ENCODE results near the gene DACT2. TPM values are rescaled to one million over a fixed set of nuclear protein-coding genes. Genes with fewer than 3 reads are reported as not detected.
A peak's percentile ranks its signal among the peaks of the same experiment; 100 is the strongest.

Gene DACT2
- total RNA-seq, 3 donors from 2014 or later: 1.2 to 3.4 (median 1.5) TPM

GRCh38 chr6:168280020-168280898, 39.3 kb downstream of the DACT2 start:
- intact Hi-C loops (cut with DNase I, micrococcal nuclease): no loop called here
- Histone ChIP-seq H3K36me3 (ENCODE audit: low read depth) (no peaks in the 10 kb centered on the region), H3K4me1 (ENCODE audit: low read depth) (no peaks in the 10 kb centered on the region), H3K9me3 (no peaks in the 10 kb centered on the region), H3K4me3 (no peak overlapping the region)
- no peak for TF ChIP-seq CTCF (IDR thresholded peaks at IDR 0.05)
- no peak for DNase-seq
- ATAC-seq: no peak

GRCh38 chr6:168279403-168279935, 40.1 kb downstream of the DACT2 start:
- Histone ChIP-seq H3K9me3 (no peaks in the 10 kb centered on the region), H3K4me3 (no peak overlapping the region), H3K4me1 (ENCODE audit: low read depth) (peaks cover 5% of the 10 kb centered on the region), H3K36me3 (ENCODE audit: low read depth) (no peaks in the 10 kb centered on the region)
- ATAC-seq (no peak), DNase-seq (no peak)
- TF ChIP-seq CTCF (IDR thresholded peaks at IDR 0.05): no peak
- intact Hi-C loops (cut with DNase I, micrococcal nuclease): no loop called here

GRCh38 chr6:168278904-168279303, 40.7 kb downstream of the DACT2 start:
- H3K4me3 ChIP-seq: no peak overlapping the region
- TF ChIP-seq CTCF (IDR thresholded peaks at IDR 0.05): no peak
- ATAC-seq (peak; percentile 49), DNase-seq (peak in 2 of 3 donors; percentile 57 to 59)
- intact Hi-C loops (cut with DNase I, micrococcal nuclease): no loop called here
- H3K9me3 ChIP-seq: no peaks in the 10 kb centered on the region
- no peaks in the 10 kb centered on the region for H3K36me3 ChIP-seq (ENCODE audit: low read depth)
- peaks cover 6% of the 10 kb centered on the region for H3K4me1 ChIP-seq (ENCODE audit: low read depth)

DNA sequence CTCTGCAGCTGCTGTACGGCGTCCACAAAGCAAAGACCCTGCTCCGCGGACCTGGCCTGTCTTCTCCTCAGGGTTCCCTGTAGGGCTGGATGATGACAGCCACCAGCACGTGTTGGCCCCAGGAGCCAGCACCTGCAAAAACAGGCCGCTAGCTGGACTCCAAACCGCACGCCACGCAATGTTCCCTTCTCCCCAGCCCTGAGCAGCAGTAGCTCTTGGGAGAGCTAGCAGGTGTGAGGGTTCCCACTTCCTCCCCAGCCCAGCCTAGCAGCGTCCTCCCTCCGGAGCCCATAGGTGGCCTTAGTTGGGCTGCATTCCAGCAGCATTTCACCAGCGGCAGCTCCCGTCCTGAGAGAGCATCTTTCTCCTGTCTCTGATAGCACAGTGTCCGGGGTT, 42.3 kb downstream of the DACT2 start:
- no peaks in the 10 kb centered on the region for H3K9me3 ChIP-seq
- no peaks in the 10 kb centered on the region for H3K36me3 ChIP-seq (ENCODE audit: low read depth)
- DNase-seq (no peak), ATAC-seq (no peak)
- H3K4me1 ChIP-seq (ENCODE audit: low read depth): peaks cover 15% of the 10 kb centered on the region
- TF ChIP-seq CTCF (IDR thresholded peaks at IDR 0.05): no peak
- H3K4me3 ChIP-seq: no peak overlapping the region
- intact Hi-C loops (cut with DNase I, micrococcal nuclease): no loop called here

- H3K9me3 ChIP-seq: no peaks in the 10 kb centered on the region
- peaks cover 15% of the 10 kb centered on the region for H3K4me1 ChIP-seq (ENCODE audit: low read depth)
- no peak for TF ChIP-seq CTCF (IDR thresholded peaks at IDR 0.05)
- DNase-seq: no peak
- intact Hi-C loops (cut with DNase I, micrococcal nuclease): no loop called here
- H3K4me3 ChIP-seq: no peak overlapping the region
- H3K36me3 ChIP-seq (ENCODE audit: low read depth): no peaks in the 10 kb centered on the region
- ATAC-seq: no peak
Observed at GRCh38 chr6:168276576-168277273, 42.9 kb downstream of the DACT2 start.

Data from mucosa of descending colon (tissue), 3 donors.